ENCODE results near the gene CHMP3.
"Not testable (repeated sequence)": the region's sequence is repeated elsewhere in the genome, so short reads cannot be mapped to it uniquely, and the experiment has no call there.

The CHMP3 gene

GRCh38 chr2:86562922-86563649 is at the start of gene CHMP3:
CHMP3 (minus strand) TSS chr2:86563443; CDS start chr2:86563348, 95 bp downstream.
- peak; percentile 97 for DNase-seq (ENCODE audit: low spot score)

GRCh38 chr2:86610871-86611270 is 47.6 kb upstream of the CHMP3 start:
- no peak for DNase-seq (ENCODE audit: low spot score)

- no peak for DNase-seq (ENCODE audit: low spot score)
Observed at GRCh38 chr2:86608832-86609410, 45.7 kb upstream of the CHMP3 start.

- peak; percentile 39 for DNase-seq (ENCODE audit: low spot score)
Observed at GRCh38 chr2:86603905-86604304, 40.7 kb upstream of the CHMP3 start.

GRCh38 chr2:86598966-86599365 is 35.7 kb upstream of the CHMP3 start:
- DNase-seq (ENCODE audit: low spot score), result no peak

GRCh38 chr2:86596118-86596517 is 32.9 kb upstream of the CHMP3 start:
- no peak for DNase-seq (ENCODE audit: low spot score)

- DNase-seq (ENCODE audit: low spot score), result no peak
Observed at GRCh38 chr2:86593266-86593665, 30.0 kb upstream of the CHMP3 start.

- DNase-seq (ENCODE audit: low spot score), result no peak
Observed at GRCh38 chr2:86592547-86593230, 29.4 kb upstream of the CHMP3 start.

- not testable (repeated sequence) for DNase-seq (ENCODE audit: low spot score)
Observed at GRCh38 chr2:86589701-86590100, 26.5 kb upstream of the CHMP3 start.

- no peak for DNase-seq (ENCODE audit: low spot score)
Observed at GRCh38 chr2:86584151-86584913, 21.1 kb upstream of the CHMP3 start.

- DNase-seq (ENCODE audit: low spot score), result no peak
Observed at GRCh38 chr2:86580560-86580959, 17.3 kb upstream of the CHMP3 start.

GRCh38 chr2:86577817-86578456 is 14.7 kb upstream of the CHMP3 start:
- DNase-seq (ENCODE audit: low spot score), result no peak

- DNase-seq (ENCODE audit: low spot score), result no peak
Observed at GRCh38 chr2:86570059-86570458, 6.8 kb upstream of the CHMP3 start.

- no peak for DNase-seq (ENCODE audit: low spot score)
Observed at GRCh38 chr2:86566821-86567190, 3.6 kb upstream of the CHMP3 start.

GRCh38 chr2:86566158-86566820 is 3.0 kb upstream of the CHMP3 start:
- no peak for DNase-seq (ENCODE audit: low spot score)

- DNase-seq (ENCODE audit: low spot score), result no peak
Observed at GRCh38 chr2:86563650-86564061, 413 bp upstream of the CHMP3 start.

GRCh38 chr2:86562485-86562921 is 740 bp downstream of the CHMP3 start:
- DNase-seq (ENCODE audit: low spot score), result no peak

- no peak for DNase-seq (ENCODE audit: low spot score)
Observed at GRCh38 chr2:86557836-86558235, 5.4 kb downstream of the CHMP3 start.

- no peak for DNase-seq (ENCODE audit: low spot score)
Observed at GRCh38 chr2:86556508-86556907, 6.7 kb downstream of the CHMP3 start.

- no peak for DNase-seq (ENCODE audit: low spot score)
Observed at GRCh38 chr2:86552889-86553288, 10.4 kb downstream of the CHMP3 start.

GRCh38 chr2:86549963-86550725 is 13.1 kb downstream of the CHMP3 start:
- not testable (repeated sequence) for DNase-seq (ENCODE audit: low spot score)

All from SW480 (cell line).